A549 treated with GW870086 at 1 μM for 4 hours (cell line): ENCODE data around the gene CNBP. TPM values are rescaled to one million over a fixed set of nuclear protein-coding genes. Genes with fewer than 3 reads are reported as not detected.

Experiments used
- total RNA-seq: library from RNA; stranded (reverse); fragments of 200-300 nt; extraction: Qiagen RNA extraction; gene quantifications from 5 replicates; pipeline ENCODE4 v1.2.3, GENCODE V29; 2022; ENCODE audit warnings: low read depth

Gene CNBP
- total RNA-seq: 351 to 381 TPM (median 366 TPM) in 5 replicates

GRCh38 chr3:129183569-129184395 lies at the start of gene CNBP:
CNBP (minus strand) TSS chr3:129183896; CDS start chr3:129171757, 12,139 bp downstream.

GRCh38 chr3:129160891-129161859 lies 22.5 kb downstream of the CNBP start, which contains the start of gene ISY1:
ISY1 (minus strand) TSS chr3:129161063; CDS start chr3:129160975, 88 bp downstream.

DNA sequence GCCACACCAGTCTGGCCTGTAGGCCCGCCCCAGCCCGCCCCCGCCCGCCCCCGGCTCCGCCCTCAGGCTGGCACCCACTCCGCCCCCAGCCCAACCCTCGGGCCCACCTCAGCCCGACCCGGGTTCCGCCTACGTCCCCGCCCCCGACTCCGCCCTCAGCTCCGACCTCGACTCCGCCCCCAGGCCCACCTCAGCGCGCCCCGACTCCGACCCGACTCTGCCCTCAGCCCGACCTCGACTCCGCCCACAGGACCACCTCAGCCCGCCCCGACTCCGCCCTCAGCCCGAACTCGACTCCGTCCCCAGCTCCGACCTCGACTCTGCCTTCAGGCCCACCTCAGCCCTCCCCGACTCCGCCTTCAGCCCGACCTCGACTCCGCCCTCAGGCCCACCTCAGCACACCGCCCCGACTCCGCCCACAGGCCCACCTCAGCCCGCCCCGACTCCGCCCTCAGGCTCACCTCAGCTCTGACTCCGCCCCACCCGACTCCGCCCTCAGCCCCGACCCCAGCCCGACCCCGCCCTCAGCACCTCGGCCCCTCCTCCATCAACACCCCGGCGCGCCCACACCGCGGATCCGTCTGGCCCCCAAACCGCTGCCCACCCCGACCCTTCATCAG lies 61.8 kb downstream of the CNBP start, which contains the start of gene RAB43:
TSS of gene RAB43 (minus strand) at position 13 of the 620 bp plus-strand sequence. CDS start 315 bp downstream, outside the sequence.

Other genes with a start within 250 kb of the CNBP start
- not detected in 5 replicates for gene CFAP92, start 189.8 kb downstream of the CNBP start, total RNA-seq
- 0.06 TPM in 1 of 5 replicates, not detected in the others for gene EFCC1, start 182.6 kb downstream of the CNBP start, total RNA-seq
- gene GP9, start 123.1 kb downstream of the CNBP start, total RNA-seq: not detected in 5 replicates
- 3.8 to 6.0 TPM (median 5.5 TPM) in 5 replicates for gene RAB43, start 62.1 kb downstream of the CNBP start, total RNA-seq
- 19.0 to 21.9 TPM (median 19.9 TPM) in 5 replicates for gene ISY1, start 22.8 kb downstream of the CNBP start, total RNA-seq
- gene COPG1, start 65.7 kb upstream of the CNBP start, total RNA-seq: 79.5 to 87.5 TPM (median 80.6 TPM) in 5 replicates
- 39.8 to 49.6 TPM (median 41.9 TPM) in 5 replicates for gene HMCES, start 95.0 kb upstream of the CNBP start, total RNA-seq
- 0.73 to 1.00 TPM (median 0.80 TPM) in 5 replicates for gene EFCAB12, start 244.7 kb upstream of the CNBP start, total RNA-seq